Neural crest cell (in vitro differentiated cells): ENCODE data around the gene SMC1A. TPM values are rescaled to one million over a fixed set of nuclear protein-coding genes. Genes with fewer than 3 reads are reported as not detected.
"Not testable (repeated sequence)": the region's sequence is repeated elsewhere in the genome, so short reads cannot be mapped to it uniquely, and the experiment has no call there.

Experiments used
- DNase-seq: peaks from one replicate; pipeline ENCODE4 v3.0.0; 2021; ENCODE audit warnings: low read depth, mixed read lengths, low spot score
- H3K27ac Mint-ChIP-seq: one replicate; pipeline ENCODE4 v1.8.0; 2021; ENCODE audit warnings: mild to moderate bottlenecking, mixed read lengths; ENCODE audit not compliant: unreplicated experiment
- H3K27me3 Mint-ChIP-seq: 2 replicates; pipeline ENCODE4 v1.8.0; 2021; ENCODE audit warnings: low read depth, mild to moderate bottlenecking, mixed read lengths
- H3K36me3 Mint-ChIP-seq: 2 replicates; pipeline ENCODE4 v1.8.0; 2021; ENCODE audit warnings: low read depth, mild to moderate bottlenecking, mixed read lengths
- H3K4me1 Mint-ChIP-seq: 2 replicates; pipeline ENCODE4 v1.8.0; 2021; ENCODE audit warnings: mixed read lengths
- H3K4me3 Mint-ChIP-seq: one replicate; pipeline ENCODE4 v1.8.0; 2021; ENCODE audit warnings: mild to moderate bottlenecking, mixed read lengths
- H3K9me3 Mint-ChIP-seq: 2 replicates; pipeline ENCODE4 v1.8.0; 2021; ENCODE audit warnings: mixed read lengths
- CTCF ChIP-seq: fragments of 200-600 bp; sonication (generic); conservative IDR thresholded peaks from 2 replicates; pipeline ENCODE4 v1.5.0; 2021; ENCODE audit warnings: antibody characterized with exemption, mild to moderate bottlenecking
- total RNA-seq: library from RNA; stranded (reverse); gene quantifications from 2 replicates; pipeline ENCODE4 v1.2.1, GENCODE V29; 2021

The SMC1A gene
- total RNA-seq, 1 donor from 2014 or later, result 129 TPM

- no peaks in the 10 kb centered on the region for H3K27me3 Mint-ChIP-seq
- DNase-seq, result no peak
- H3K4me1 Mint-ChIP-seq, result peaks cover 22% of the 10 kb centered on the region
- TF ChIP-seq CTCF, result no peak
- peak overlapping the region; percentile 94 for H3K4me3 Mint-ChIP-seq
- peaks cover 8% of the 10 kb centered on the region for H3K36me3 Mint-ChIP-seq
- H3K9me3 Mint-ChIP-seq, result no peaks in the 10 kb centered on the region
- peak overlapping the region; percentile 99 for H3K27ac Mint-ChIP-seq
Observed at GRCh38 chrX:53421772-53422085, 725 bp downstream of the SMC1A start.

GRCh38 chrX:53421125-53421524 lies 1.3 kb downstream of the SMC1A start:
- peak overlapping the region; percentile 99 for H3K27ac Mint-ChIP-seq
- no peak for DNase-seq
- peaks cover 8% of the 10 kb centered on the region for H3K36me3 Mint-ChIP-seq
- peak overlapping the region; percentile 94 for H3K4me3 Mint-ChIP-seq
- peaks cover 22% of the 10 kb centered on the region for H3K4me1 Mint-ChIP-seq
- no peaks in the 10 kb centered on the region for H3K27me3 Mint-ChIP-seq
- no peaks in the 10 kb centered on the region for H3K9me3 Mint-ChIP-seq
- no peak for TF ChIP-seq CTCF

GRCh38 chrX:53420351-53420750 lies 2.1 kb downstream of the SMC1A start:
- H3K36me3 Mint-ChIP-seq, H3K27me3 Mint-ChIP-seq, H3K9me3 Mint-ChIP-seq, DNase-seq, H3K27ac Mint-ChIP-seq: not testable (repeated sequence)
- peaks cover 22% of the 10 kb centered on the region for H3K4me1 Mint-ChIP-seq
- H3K4me3 Mint-ChIP-seq, result peak overlapping the region; percentile 94

- Mint-ChIP-seq H3K27ac (no peak overlapping the region), H3K4me1 (no peaks in the 10 kb centered on the region), H3K27me3 (no peaks in the 10 kb centered on the region), H3K36me3 (peaks cover 22% of the 10 kb centered on the region), H3K9me3 (no peaks in the 10 kb centered on the region), H3K4me3 (no peak overlapping the region)
- no peak for TF ChIP-seq CTCF
- no peak for DNase-seq
Observed at GRCh38 chrX:53412446-53412845, 10.0 kb downstream of the SMC1A start.

- no peak overlapping the region for H3K27ac Mint-ChIP-seq
- H3K4me3 Mint-ChIP-seq, result no peak overlapping the region
- no peaks in the 10 kb centered on the region for H3K27me3 Mint-ChIP-seq
- no peaks in the 10 kb centered on the region for H3K4me1 Mint-ChIP-seq
- no peak for DNase-seq
- TF ChIP-seq CTCF, result no peak
- peaks cover 19% of the 10 kb centered on the region for H3K36me3 Mint-ChIP-seq
- peaks cover 2% of the 10 kb centered on the region for H3K9me3 Mint-ChIP-seq
Observed at GRCh38 chrX:53403535-53403934, 18.9 kb downstream of the SMC1A start.

- no peak for TF ChIP-seq CTCF
- Mint-ChIP-seq H3K27me3 (no peaks in the 10 kb centered on the region), H3K9me3 (peaks cover 2% of the 10 kb centered on the region), H3K36me3 (peaks cover 22% of the 10 kb centered on the region), H3K4me3 (no peak overlapping the region), H3K4me1 (no peaks in the 10 kb centered on the region), H3K27ac (no peak overlapping the region)
- no peak for DNase-seq
Observed at GRCh38 chrX:53398216-53398615, 24.2 kb downstream of the SMC1A start.
